ENCODE data around the gene FEZF1. TPM values are rescaled to one million over a fixed set of nuclear protein-coding genes. Genes with fewer than 3 reads are reported as not detected.

Gene FEZF1
- total RNA-seq, 6 experiments from 2014 or later = not detected

DNA sequence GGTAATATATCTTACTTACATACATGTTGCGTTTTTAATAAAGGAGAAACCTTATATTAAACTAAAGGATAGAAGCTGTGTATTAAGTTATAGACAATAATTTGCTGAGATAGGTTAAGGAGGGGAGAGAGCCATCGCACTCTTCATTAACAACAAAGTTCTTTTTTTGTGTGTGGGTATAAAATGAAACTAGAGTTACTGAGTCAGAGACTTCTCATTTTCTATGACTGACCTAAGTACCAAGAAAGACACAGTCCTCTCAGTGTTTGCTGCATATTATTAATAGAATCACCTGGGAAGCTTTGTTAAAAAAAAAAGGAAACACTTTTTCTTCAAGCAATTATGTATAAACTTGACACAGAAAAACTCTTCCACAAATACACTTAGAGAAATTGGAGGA lies 31.4 kb downstream of the FEZF1 start:
- 41% methylated on average over 2 of the region's 2 CpGs for WGBS (ENCODE audit: insufficient coverage, low coverage, low lambda C conversion rate, missing lambda C conversion rate)
- no peaks in the 10 kb centered on the region for H3K4me1 ChIP-seq
- H3K36me3 ChIP-seq = no peaks in the 10 kb centered on the region
- no peak overlapping the region for H3K4me3 ChIP-seq
- no peak for DNase-seq
- ATAC-seq = no peak
- H3K9me3 ChIP-seq = no peaks in the 10 kb centered on the region
- intact Hi-C loops (cut with DNase I) = no loop called here
- H3K27me3 ChIP-seq = no peaks in the 10 kb centered on the region
- TF ChIP-seq, protein P1, sequence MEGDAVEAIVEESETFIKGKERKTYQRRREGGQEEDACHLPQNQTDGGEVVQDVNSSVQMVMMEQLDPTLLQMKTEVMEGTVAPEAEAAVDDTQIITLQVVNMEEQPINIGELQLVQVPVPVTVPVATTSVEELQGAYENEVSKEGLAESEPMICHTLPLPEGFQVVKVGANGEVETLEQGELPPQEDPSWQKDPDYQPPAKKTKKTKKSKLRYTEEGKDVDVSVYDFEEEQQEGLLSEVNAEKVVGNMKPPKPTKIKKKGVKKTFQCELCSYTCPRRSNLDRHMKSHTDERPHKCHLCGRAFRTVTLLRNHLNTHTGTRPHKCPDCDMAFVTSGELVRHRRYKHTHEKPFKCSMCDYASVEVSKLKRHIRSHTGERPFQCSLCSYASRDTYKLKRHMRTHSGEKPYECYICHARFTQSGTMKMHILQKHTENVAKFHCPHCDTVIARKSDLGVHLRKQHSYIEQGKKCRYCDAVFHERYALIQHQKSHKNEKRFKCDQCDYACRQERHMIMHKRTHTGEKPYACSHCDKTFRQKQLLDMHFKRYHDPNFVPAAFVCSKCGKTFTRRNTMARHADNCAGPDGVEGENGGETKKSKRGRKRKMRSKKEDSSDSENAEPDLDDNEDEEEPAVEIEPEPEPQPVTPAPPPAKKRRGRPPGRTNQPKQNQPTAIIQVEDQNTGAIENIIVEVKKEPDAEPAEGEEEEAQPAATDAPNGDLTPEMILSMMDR (IDR thresholded peaks at IDR 0.05) = no peak
- TF ChIP-seq POLR2A (IDR thresholded peaks at IDR 0.05) = no peak
- H3K27ac ChIP-seq = no peak overlapping the region

DNA sequence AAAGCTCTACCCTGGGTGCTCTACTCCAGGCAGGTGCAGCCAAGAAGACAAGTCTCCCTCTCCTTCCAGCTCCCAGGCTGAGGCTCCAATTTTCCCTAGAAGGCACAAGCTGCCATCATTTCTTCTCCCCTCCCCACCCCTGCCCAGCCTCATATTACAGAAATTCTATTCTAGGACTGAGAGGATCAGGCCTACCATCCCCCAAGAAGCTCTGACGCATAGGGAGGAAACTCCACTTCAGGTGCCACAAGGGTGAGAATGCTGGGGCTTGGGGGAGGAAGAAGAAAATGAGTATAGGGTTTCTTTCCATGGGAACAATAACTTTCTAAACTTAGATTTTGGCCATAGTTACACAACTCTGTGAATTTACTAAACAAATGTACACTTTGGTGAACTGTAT lies 35.3 kb downstream of the FEZF1 start:
- WGBS (ENCODE audit: insufficient coverage, low coverage, low lambda C conversion rate, missing lambda C conversion rate) = 33% methylated on average over 1 of the region's 1 CpG
- ATAC-seq (no peak), DNase-seq (no peak)
- Histone ChIP-seq H3K9me3 (no peaks in the 10 kb centered on the region), H3K36me3 (no peaks in the 10 kb centered on the region), H3K27me3 (no peaks in the 10 kb centered on the region), H3K4me1 (no peaks in the 10 kb centered on the region), H3K4me3 (no peak overlapping the region), H3K27ac (no peak overlapping the region)
- intact Hi-C loops (cut with DNase I) = no loop called here
- TF ChIP-seq, protein P1 (IDR thresholded peaks at IDR 0.05) = no peak
- no peak for TF ChIP-seq POLR2A (IDR thresholded peaks at IDR 0.05)

DNA sequence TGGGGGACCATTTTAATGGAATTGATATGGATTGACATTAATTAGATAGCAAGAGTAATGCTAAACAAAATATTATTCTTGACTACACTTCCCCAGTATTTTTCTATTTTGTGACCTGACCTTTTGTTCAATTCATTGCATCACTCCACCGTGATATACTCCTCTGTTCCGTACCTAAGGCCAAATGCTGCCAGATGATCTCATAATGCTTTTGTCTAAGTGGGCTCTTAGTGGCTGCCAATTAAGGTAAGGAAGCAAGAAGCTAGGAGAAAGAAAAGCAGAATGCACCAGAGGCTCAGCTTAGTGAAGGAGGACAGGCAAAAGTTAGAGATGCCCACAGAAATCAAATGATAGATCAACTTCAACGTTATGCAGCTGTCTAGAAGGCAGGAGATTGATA lies 36.4 kb downstream of the FEZF1 start:
- 25% methylated on average over 3 of the region's 3 CpGs for WGBS (ENCODE audit: insufficient coverage, low coverage, low lambda C conversion rate, missing lambda C conversion rate)
- Histone ChIP-seq H3K36me3 (no peaks in the 10 kb centered on the region), H3K27me3 (no peaks in the 10 kb centered on the region), H3K9me3 (no peaks in the 10 kb centered on the region), H3K27ac (no peak overlapping the region), H3K4me1 (no peaks in the 10 kb centered on the region), H3K4me3 (no peak overlapping the region)
- no peak for DNase-seq
- TF ChIP-seq, protein P1 (IDR thresholded peaks at IDR 0.05) = no peak
- TF ChIP-seq POLR2A (IDR thresholded peaks at IDR 0.05) = no peak
- no peak for ATAC-seq
- intact Hi-C loops (cut with DNase I) = no loop called here

DNA sequence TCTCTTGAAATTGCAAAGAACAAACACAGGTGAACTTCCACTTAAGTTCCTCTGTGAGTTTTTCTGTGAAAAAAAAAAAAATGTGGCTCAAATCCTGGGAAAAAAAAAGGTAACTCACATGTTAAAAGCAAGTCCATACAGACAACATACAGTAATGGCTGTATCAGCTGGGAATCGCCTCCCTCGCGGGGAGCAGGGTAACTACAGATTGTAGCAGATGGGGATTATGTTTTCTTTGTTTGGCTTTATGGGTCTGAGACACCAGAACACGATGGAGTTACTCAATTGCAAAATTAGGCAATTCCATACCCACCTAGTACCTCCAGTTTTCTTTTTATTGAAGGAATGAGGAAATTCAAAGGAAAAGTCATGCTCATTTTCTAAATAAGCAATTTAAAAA lies 42.3 kb downstream of the FEZF1 start:
- TF ChIP-seq POLR2A (IDR thresholded peaks at IDR 0.05) = no peak
- TF ChIP-seq, protein P1 (IDR thresholded peaks at IDR 0.05) = no peak
- WGBS (ENCODE audit: insufficient coverage, low coverage, low lambda C conversion rate, missing lambda C conversion rate) = 35% methylated on average over 4 of the region's 4 CpGs
- intact Hi-C loops (cut with DNase I) = no loop called here
- DNase-seq (no peak), ATAC-seq (no peak)
- Histone ChIP-seq H3K4me1 (no peaks in the 10 kb centered on the region), H3K36me3 (no peaks in the 10 kb centered on the region), H3K27ac (no peak overlapping the region), H3K9me3 (no peaks in the 10 kb centered on the region), H3K4me3 (no peak overlapping the region), H3K27me3 (no peaks in the 10 kb centered on the region)

DNA sequence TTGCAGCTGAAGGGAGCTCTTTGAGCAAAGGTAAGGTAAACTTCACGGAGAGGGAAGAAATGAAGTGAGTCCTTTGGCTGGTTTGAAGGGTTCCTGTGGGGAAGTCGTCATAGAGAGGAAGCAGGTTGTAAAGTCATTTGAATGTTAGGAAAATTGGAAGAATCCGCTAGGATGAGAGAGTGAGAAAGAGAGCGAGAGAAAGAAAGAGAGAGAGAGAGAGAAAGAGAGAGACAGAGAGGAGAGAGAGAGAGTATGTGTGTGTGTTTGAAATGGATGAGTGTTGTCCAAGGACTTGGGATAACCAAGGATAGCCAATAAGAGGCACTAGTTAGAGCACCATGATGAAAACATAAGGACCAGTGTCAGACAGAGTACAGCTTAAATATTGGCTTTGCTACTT lies 43.1 kb downstream of the FEZF1 start:
- TF ChIP-seq, protein P1 (IDR thresholded peaks at IDR 0.05) = no peak
- TF ChIP-seq POLR2A (IDR thresholded peaks at IDR 0.05) = no peak
- H3K4me3 ChIP-seq = no peak overlapping the region
- no peaks in the 10 kb centered on the region for H3K9me3 ChIP-seq
- H3K4me1 ChIP-seq = no peaks in the 10 kb centered on the region
- ATAC-seq (no peak), DNase-seq (no peak)
- 45% methylated on average over 4 of the region's 4 CpGs for WGBS (ENCODE audit: insufficient coverage, low coverage, low lambda C conversion rate, missing lambda C conversion rate)
- intact Hi-C loops (cut with DNase I) = no loop called here
- H3K27me3 ChIP-seq = no peaks in the 10 kb centered on the region
- no peak overlapping the region for H3K27ac ChIP-seq
- H3K36me3 ChIP-seq = no peaks in the 10 kb centered on the region

Data from right lobe of liver (tissue), 6 donors.